SU-DHL-6 (cell line): ENCODE results near the gene MRPS15.

ENCODE experiments used
- H2AFZ ChIP-seq: fragments of 200-600 bp; sonication (generic); 2 replicates; pipeline ENCODE4 v1.6.1; 2014; ENCODE audit warnings: low read depth, mild to moderate bottlenecking, moderate library complexity, mixed read lengths, antibody characterized with exemption, low read length; ENCODE audit not compliant: severe bottlenecking
- H3F3A ChIP-seq: fragments of 200-600 bp; shearing (Covaris generic); 2 replicates; pipeline ENCODE4 v1.6.0; 2016; ENCODE audit warnings: antibody characterized with exemption, mild to moderate bottlenecking; ENCODE audit not compliant: insufficient read depth
- H3K27ac ChIP-seq: fragments of 200-600 bp; sonication (generic); 2 replicates; pipeline ENCODE4 v1.5.1; 2016; ENCODE audit warnings: low read depth, mild to moderate bottlenecking, low read length, moderate library complexity, mixed read lengths
- H3K27me3 ChIP-seq: fragments of 200-600 bp; sonication (generic), shearing (Covaris generic); 2 replicates; pipeline ENCODE4 v1.6.0; 2014; ENCODE audit warnings: mild to moderate bottlenecking, low read length
- H3K36me3 ChIP-seq: fragments of 200-600 bp; sonication (generic); 2 replicates; pipeline ENCODE4 v1.6.1; 2014; ENCODE audit warnings: mild to moderate bottlenecking, low read length, mixed read lengths
- H3K4me2 ChIP-seq: fragments of 300-600, 200-600 bp; shearing (Covaris generic), sonication (generic); 2 replicates; pipeline ENCODE4 v1.6.0; 2014; ENCODE audit warnings: low read length, low read depth, mild to moderate bottlenecking; ENCODE audit not compliant: poor library complexity, severe bottlenecking
- H3K4me3 ChIP-seq: fragments of 200-600 bp; sonication (generic); 2 replicates; pipeline ENCODE4 v1.5.1; 2014; ENCODE audit warnings: antibody characterized with exemption, low read length, mild to moderate bottlenecking, mixed read lengths; ENCODE audit not compliant: insufficient read depth, poor library complexity, severe bottlenecking
- H3K79me2 ChIP-seq: fragments of 200-600 bp; sonication (generic); 2 replicates; pipeline ENCODE4 v1.6.1; 2014; ENCODE audit warnings: mild to moderate bottlenecking, low read length, moderate library complexity; ENCODE audit not compliant: insufficient read depth
- H3K9ac ChIP-seq: fragments of 200-600 bp; sonication (generic); 2 replicates; pipeline ENCODE4 v1.7.0; 2014; ENCODE audit warnings: mild to moderate bottlenecking, low read length
- H3K9me2 ChIP-seq: fragments of 200-600 bp; sonication (generic); replicated peaks from 2 replicates; pipeline ENCODE4 v1.6.1; 2014; ENCODE audit warnings: low read length; ENCODE audit not compliant: insufficient read depth
- H3K9me3 ChIP-seq: fragments of 200-600 bp; sonication (generic); 2 replicates; pipeline ENCODE4 v1.6.1; 2014; ENCODE audit warnings: low read length, mixed read lengths; ENCODE audit not compliant: insufficient read depth
- H4K20me1 ChIP-seq: fragments of 200-600 bp; sonication (generic); 2 replicates; pipeline ENCODE4 v1.6.1; 2014; ENCODE audit warnings: low read depth, mild to moderate bottlenecking, antibody characterized with exemption, low read length, moderate library complexity, mixed read lengths
- CTCF ChIP-seq: fragments of 200-600 bp; sonication (generic); IDR thresholded peaks from one replicate; pipeline ENCODE4 v1.5.1; 2017; ENCODE audit warnings: antibody characterized with exemption, mild to moderate bottlenecking, low read length, moderate library complexity; ENCODE audit not compliant: insufficient read depth, poor library complexity, severe bottlenecking
- EZH2phosphoT487 ChIP-seq: fragments of 200-600 bp; sonication (generic), shearing (Covaris generic); conservative IDR thresholded peaks from 2 replicates; pipeline ENCODE4 v1.6.1; 2018; ENCODE audit warnings: mild to moderate bottlenecking, antibody characterized with exemption, low read length, moderate library complexity, mixed read lengths

The MRPS15 gene

GRCh38 chr1:36465731-36466369 is 1.7 kb upstream of the MRPS15 start:
- Histone ChIP-seq H3K27ac (no peak overlapping the region), H2AFZ (no peak overlapping the region), H3K4me2 (no peak overlapping the region), H3K79me2 (peaks cover 11% of the 10 kb centered on the region; the same call in 1 of the 2 replicates), H3F3A (no peaks in the 10 kb centered on the region; the same call in 1 of the 2 replicates), H3K9ac (no peak overlapping the region), H4K20me1 (no peaks in the 10 kb centered on the region), H3K9me2 (no peaks in the 10 kb centered on the region), H3K4me3 (no peak overlapping the region), H3K9me3 (no peaks in the 10 kb centered on the region), H3K36me3 (no peaks in the 10 kb centered on the region), H3K27me3 (no peaks in the 10 kb centered on the region)
- TF ChIP-seq EZH2phosphoT487 (no peak), CTCF (no peak)

GRCh38 chr1:36464605-36465393 is 615 bp upstream of the MRPS15 start:
- Histone ChIP-seq H3K4me2 (peak overlapping the region; percentile 86), H3K9ac (peak overlapping the region; percentile 80), H3K4me3 (peak overlapping the region; percentile 83), H2AFZ (peak overlapping the region; percentile 66), H4K20me1 (no peaks in the 10 kb centered on the region), H3K9me3 (no peaks in the 10 kb centered on the region), H3F3A (no peaks in the 10 kb centered on the region; the same call in 1 of the 2 replicates), H3K27ac (peak overlapping the region; percentile 69), H3K79me2 (peaks cover 11% of the 10 kb centered on the region; the same call in 1 of the 2 replicates), H3K36me3 (no peaks in the 10 kb centered on the region), H3K9me2 (no peaks in the 10 kb centered on the region), H3K27me3 (no peaks in the 10 kb centered on the region)
- no peak for TF ChIP-seq CTCF
- no peak for TF ChIP-seq EZH2phosphoT487

GRCh38 chr1:36463463-36463802 is 751 bp downstream of the MRPS15 start:
- peaks cover 11% of the 10 kb centered on the region; the same call in 1 of the 2 replicates for H3K79me2 ChIP-seq
- H2AFZ ChIP-seq: no peak overlapping the region
- H3K9me2 ChIP-seq: no peaks in the 10 kb centered on the region
- no peak overlapping the region for H3K27ac ChIP-seq
- H3K9me3 ChIP-seq: no peaks in the 10 kb centered on the region
- H4K20me1 ChIP-seq: no peaks in the 10 kb centered on the region
- peak overlapping the region; percentile 86 for H3K4me2 ChIP-seq
- no peaks in the 10 kb centered on the region; the same call in 1 of the 2 replicates for H3F3A ChIP-seq
- H3K36me3 ChIP-seq: no peaks in the 10 kb centered on the region
- TF ChIP-seq CTCF: no peak
- no peak for TF ChIP-seq EZH2phosphoT487
- no peaks in the 10 kb centered on the region for H3K27me3 ChIP-seq
- H3K4me3 ChIP-seq: peak overlapping the region; percentile 83
- peak overlapping the region; percentile 80 for H3K9ac ChIP-seq
